GM18870 (cell line): ENCODE results near the gene OR2T3.
"Not testable (repeated sequence)": the region's sequence is repeated elsewhere in the genome, so short reads cannot be mapped to it uniquely, and the experiment has no call there.

Source experiments
- ATAC-seq: cut with Tn5 transposase; IDR thresholded peaks from one replicate; pipeline ENCODE4 v1.9.1; 2021; ENCODE audit warnings: moderate library complexity; ENCODE audit not compliant: unreplicated experiment

The OR2T3 gene

GRCh38 chr1:248471154-248471553 is 2.0 kb upstream of the OR2T3 start:
- no peak for ATAC-seq

- ATAC-seq, result not testable (repeated sequence)
Measured at GRCh38 chr1:248472111-248472510, 1.0 kb upstream of the OR2T3 start.

- ATAC-seq, result peak; percentile 67
Measured at GRCh38 chr1:248475660-248476059, 2.5 kb downstream of the OR2T3 start.

GRCh38 chr1:248481686-248482579 is 8.8 kb downstream of the OR2T3 start:
- peak; percentile 93 for ATAC-seq

DNA sequence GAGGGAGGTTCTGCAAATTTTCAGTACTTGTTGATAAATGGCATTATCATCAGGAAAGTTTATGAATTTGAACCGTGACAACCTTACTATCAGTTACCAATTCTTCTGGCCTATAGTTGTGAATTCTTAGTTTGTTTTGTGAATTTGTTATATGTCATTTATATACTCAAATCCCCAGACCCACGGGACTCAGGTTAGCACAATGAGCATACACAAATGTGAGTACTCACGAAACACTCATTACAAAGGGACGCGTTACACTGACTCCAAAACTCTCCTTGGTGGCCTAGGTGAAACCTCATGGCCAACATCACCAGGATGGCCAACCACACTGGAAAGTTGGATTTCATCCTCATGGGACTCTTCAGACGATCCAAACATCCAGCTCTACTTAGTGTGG is 15.1 kb downstream of the OR2T3 start, which contains the start of gene OR2T5:
Gene OR2T5, plus strand, starts transcription at position 301 of the 400 bp plus-strand sequence. Its CDS starts 0 bp downstream, at position 301.
- ATAC-seq, result not testable (repeated sequence)

DNA sequence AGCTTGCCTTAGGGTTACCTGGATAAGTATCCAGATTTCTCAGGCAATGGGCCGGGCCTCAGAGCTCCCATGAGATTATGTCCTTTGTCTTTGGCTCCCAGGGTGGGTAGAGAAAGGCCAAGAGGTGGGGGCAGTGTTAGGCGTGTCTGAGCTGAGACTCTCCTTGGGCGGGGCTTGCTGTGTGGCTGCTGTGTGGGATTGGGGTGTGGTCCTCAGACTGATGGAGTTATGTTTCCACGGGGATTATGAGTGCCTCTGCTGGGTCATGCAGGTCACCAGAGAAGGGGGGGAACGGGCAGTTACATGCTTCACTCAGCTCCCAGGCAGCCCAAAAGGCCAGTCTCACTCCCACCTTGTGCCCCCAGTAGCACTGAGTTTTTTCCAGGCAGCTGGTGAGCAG is 23.5 kb downstream of the OR2T3 start:
- ATAC-seq, result not testable (repeated sequence)

GRCh38 chr1:248500305-248501035 is 27.3 kb downstream of the OR2T3 start:
- not testable (repeated sequence) for ATAC-seq

DNA sequence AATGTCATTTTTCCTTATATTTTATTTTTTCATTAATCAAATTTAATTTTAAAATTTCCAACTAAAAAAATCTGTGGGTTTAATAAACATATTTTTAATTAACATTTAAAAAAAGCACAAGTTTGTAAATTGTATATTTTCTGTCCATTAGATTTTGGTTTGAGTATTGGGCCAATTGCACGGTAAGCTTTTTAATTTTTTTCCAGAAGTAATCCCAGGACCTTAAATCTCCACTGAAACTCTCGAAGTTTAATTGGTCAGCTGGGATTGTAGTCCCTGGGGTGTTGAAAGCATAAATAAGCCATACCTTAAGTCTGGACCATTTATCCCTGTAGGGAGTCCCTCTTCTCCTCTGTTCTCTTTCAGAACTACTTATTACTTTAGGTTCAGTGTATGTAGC is 34.6 kb downstream of the OR2T3 start, which contains the start of gene OR2G6:
Gene OR2G6, plus strand, starts transcription at position 301 of the 400 bp plus-strand sequence. CDS start 13,574 bp downstream, outside the sequence.
- not testable (repeated sequence) for ATAC-seq

GRCh38 chr1:248510217-248510616 is 37.1 kb downstream of the OR2T3 start:
- not testable (repeated sequence) for ATAC-seq

- ATAC-seq, result no peak
Measured at GRCh38 chr1:248521856-248522255, 48.7 kb downstream of the OR2T3 start.
